GM18507 (cell line): ENCODE measurements around the gene ZNF682.
"Not testable (repeated sequence)": the region's sequence is repeated elsewhere in the genome, so short reads cannot be mapped to it uniquely, and the experiment has no call there.

Source experiments
- DNase-seq: peaks from one replicate; pipeline ENCODE4 v3.0.0; 2011; ENCODE audit warnings: low read depth; ENCODE audit not compliant: insufficient read length; ENCODE audit errors: extremely low spot score
- FAIRE-seq: peaks from 2 replicates; lab custom pipeline; 2011; peaks lifted over from hg19 to GRCh38; lab: Jason Lieb, UNC

Gene ZNF682

GRCh38 chr19:20028611-20029010, 10.7 kb downstream of the ZNF682 start:
- FAIRE-seq, result no peak
- DNase-seq, result no peak

- FAIRE-seq (no peak), DNase-seq (no peak)
Measured at GRCh38 chr19:20005741-20006140, 33.6 kb downstream of the ZNF682 start.

DNA sequence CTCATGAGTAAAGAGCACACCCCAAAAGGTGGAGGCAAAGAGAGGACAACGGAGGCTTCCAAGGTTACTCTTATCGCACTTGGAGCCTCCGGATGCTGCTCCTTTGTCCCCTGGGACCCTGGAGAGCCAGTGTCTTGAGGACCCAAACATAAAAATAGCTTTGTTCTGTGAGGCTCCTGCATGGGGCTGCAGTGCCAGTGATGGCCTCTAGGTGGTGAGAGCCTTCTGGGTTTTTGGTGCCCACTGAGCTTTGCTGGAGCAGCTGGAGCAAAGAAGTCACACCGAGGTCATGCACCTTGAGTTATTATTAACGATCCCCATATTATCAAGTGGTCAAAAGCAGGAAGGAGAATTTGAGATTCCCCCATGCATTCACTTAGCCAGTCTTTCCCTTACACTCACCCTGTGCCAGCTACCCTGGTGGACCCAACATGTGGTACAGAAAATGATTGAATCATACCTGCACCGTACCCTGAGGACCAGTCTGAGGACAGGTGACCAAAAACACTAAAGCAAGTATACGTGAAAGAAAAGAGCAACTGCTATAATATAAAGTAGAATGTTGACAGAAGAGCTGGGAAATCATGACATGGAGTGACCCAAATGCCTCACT, 41.5 kb downstream of the ZNF682 start:
- no peak for FAIRE-seq
- DNase-seq, result no peak

DNA sequence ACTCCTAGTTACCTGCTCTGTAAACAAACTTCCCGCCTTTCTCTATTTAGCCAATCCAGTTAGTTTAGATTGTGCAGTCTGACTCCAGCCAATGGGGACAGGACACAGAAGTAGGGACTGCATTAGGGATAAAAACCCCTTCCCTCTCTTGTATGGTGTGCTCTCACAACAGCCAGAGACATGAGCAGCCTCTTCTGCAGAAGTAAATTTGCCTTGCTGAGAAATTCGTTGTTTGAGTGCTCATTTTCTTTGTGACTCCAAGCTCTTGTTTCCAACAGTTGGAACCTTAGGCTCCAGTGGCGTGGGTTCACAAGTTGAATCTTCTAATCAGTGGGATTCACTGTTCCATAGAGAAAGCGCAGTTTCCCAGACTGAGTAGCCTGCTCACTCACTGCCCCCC, 72.4 kb downstream of the ZNF682 start:
- no peak for DNase-seq
- no peak for FAIRE-seq

GRCh38 chr19:19966126-19966525, 73.2 kb downstream of the ZNF682 start:
- FAIRE-seq, DNase-seq: not testable (repeated sequence)

GRCh38 chr19:19964416-19964815, 74.9 kb downstream of the ZNF682 start:
- DNase-seq (no peak), FAIRE-seq (no peak)

GRCh38 chr19:19959151-19959799, 80.0 kb downstream of the ZNF682 start:
- FAIRE-seq, DNase-seq: not testable (repeated sequence)

GRCh38 chr19:19957766-19958165, 81.5 kb downstream of the ZNF682 start:
- not testable (repeated sequence) for FAIRE-seq, DNase-seq

- DNase-seq, result no peak
- no peak for FAIRE-seq
Measured at GRCh38 chr19:19956434-19957075, 82.8 kb downstream of the ZNF682 start.

- DNase-seq, result no peak
- FAIRE-seq, result no peak
Measured at GRCh38 chr19:19955208-19955607, 84.1 kb downstream of the ZNF682 start.
